ENCODE results near the gene DUT. TPM values are rescaled to one million over a fixed set of nuclear protein-coding genes. Genes with fewer than 3 reads are reported as not detected.
A peak's percentile ranks its signal among the peaks of the same experiment; 100 is the strongest.

The DUT gene
- total RNA-seq (2014; rRNA removed; shearing (Covaris generic)) = 85.9 and 97.0 TPM in 2 replicates

DNA sequence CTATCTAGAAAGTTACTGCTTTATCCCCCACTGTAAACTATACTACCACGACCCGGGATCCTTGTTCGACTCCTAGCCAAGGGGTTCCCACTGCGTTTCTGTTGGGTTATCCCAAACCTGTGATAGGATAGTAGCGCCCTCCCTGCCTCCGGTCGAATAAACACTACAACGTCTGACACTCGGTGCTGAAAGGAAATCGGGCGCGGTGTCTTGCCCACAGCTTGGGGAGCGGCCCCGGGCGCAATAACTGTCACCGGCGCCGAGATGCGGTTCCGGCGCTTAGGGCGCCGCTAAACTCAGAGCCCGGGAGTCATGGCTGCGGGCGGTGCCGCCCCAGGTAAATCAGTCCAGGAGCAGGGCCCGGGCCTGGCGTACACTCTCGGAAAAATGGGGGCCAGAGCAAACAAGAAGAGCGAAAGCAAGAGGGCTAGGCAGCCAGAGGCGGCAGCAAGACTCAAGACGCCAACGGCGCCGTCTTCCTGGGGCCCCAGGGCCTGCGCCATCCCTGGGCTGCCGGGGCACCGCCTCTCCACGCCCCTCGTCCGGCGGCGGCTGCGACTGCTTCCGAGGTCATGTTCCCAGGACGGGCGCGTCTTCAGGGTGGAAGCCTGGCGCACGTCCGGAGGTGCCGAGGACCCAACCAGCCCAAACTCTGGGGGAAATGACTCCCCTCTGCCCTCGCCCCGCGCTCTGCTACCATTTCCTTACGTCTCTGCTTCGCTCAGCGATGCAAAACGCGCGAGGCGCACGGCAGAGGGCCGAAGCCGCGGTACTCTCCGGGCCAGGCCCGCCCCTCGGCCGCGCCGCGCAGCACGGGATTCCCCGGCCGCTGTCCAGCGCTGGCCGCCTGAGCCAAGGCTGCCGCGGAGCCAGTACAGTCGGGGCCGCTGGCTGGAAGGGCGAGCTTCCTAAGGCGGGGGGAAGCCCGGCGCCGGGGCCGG lies at the start of gene DUT:
Gene DUT, plus strand, starts transcription at position 575 of the 941 bp plus-strand sequence. Its CDS starts 87 bp downstream, at position 662.
- no peaks in the 10 kb centered on the region for H3K9me3 ChIP-seq (replicated peaks)
- H3K4me1 ChIP-seq = peaks cover 3% of the 10 kb centered on the region; the same call in 1 of the 2 replicates
- peak within 1 kb of the TSS; percentile 93 for H3K4me3 ChIP-seq
- DNase-seq = peak; percentile 76 to 78
- H3K27ac ChIP-seq = peak within 1 kb of the TSS; percentile 95
- H3K27me3 ChIP-seq = no peaks in the 10 kb centered on the region
- H3K36me3 ChIP-seq = peaks cover 2% of the 10 kb centered on the region; the same call in 1 of the 2 replicates

DNA sequence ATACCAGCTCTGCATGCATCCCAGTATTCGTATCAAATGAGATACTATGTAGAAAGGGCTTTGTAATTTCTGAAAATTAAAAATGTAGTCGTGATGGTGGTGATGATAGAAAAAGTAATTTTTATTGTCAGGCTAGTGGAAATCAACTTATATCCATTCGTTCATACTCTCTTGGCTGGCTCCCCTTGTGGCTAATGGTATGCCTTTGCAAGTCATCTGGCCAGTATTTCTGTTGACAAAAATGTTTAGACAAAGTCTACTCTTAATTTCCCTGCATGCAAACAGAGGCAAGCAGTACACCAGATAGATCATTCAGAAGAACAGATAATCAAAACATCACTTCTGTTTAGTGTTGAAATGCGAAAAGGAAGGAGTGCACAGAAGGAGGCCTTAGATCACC lies 49.6 kb upstream of the DUT start:
- H3K27ac ChIP-seq = no peak overlapping the region
- no peaks in the 10 kb centered on the region for H3K4me1 ChIP-seq
- H3K9me3 ChIP-seq (replicated peaks) = no peaks in the 10 kb centered on the region
- H3K36me3 ChIP-seq = no peaks in the 10 kb centered on the region
- H3K4me3 ChIP-seq = no peak overlapping the region
- H3K27me3 ChIP-seq = peaks cover 5% of the 10 kb centered on the region; the same call in 1 of the 2 replicates
- DNase-seq = no peak

DNA sequence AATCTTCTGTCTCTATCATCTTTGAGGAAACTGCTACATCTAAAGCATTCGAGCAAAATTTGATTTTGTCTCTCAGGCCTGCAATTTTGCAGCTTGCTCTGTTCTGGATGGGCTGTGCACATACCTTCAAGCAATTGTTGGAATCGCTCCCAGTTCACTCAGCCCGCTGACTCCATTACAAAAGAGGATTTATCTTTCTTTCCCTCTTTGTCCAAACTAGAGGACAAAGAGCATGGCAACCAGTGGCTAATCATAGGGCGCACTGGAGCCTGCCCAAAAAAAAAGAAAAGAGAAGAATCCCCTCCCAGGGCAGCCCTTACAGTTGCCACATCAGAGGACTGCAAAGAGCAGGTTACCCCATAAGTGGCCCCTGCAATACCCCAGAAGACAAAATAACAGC lies 49.0 kb upstream of the DUT start:
- H3K4me1 ChIP-seq = no peaks in the 10 kb centered on the region
- H3K27me3 ChIP-seq = peaks cover 5% of the 10 kb centered on the region; the same call in 1 of the 2 replicates
- H3K4me3 ChIP-seq = no peak overlapping the region
- H3K9me3 ChIP-seq (replicated peaks) = no peaks in the 10 kb centered on the region
- H3K36me3 ChIP-seq = no peaks in the 10 kb centered on the region
- no peak overlapping the region for H3K27ac ChIP-seq
- DNase-seq = no peak

DNA sequence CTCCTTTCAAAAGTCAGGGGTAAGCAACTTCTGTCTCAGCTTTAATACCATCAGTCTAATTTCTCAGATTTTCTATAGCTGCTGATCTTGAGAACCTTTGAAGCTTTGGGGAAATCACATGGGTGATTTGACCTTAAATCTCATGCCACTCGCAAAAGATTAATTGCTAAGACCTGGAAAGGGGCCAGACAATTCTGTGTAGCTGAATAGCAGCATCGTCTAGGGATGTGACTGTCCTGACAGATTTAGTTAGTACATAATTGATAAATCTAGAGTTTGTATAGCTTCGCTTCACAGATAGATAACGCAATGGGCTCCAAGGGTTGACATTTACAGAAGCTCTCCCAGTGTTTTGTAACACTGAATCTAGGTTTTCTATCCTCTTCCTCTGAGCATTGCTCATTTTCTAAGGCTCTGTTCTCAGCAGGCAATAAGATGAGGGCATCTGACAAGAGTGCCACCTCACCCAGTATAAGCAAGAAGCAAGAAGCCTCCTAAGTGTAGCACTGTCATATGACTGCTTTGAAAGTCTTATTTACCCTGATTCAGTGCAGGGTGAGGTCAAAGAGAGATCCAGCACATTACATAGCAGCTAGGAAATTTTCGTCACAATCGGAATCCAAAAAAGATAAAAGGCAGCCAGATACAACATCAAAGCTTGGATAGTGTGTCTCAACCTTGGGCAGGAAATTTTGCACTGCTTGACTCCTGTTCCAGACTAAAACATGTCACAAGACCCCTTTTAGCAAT lies 47.7 kb upstream of the DUT start:
- H3K36me3 ChIP-seq = no peaks in the 10 kb centered on the region
- H3K4me1 ChIP-seq = no peaks in the 10 kb centered on the region
- no peaks in the 10 kb centered on the region for H3K9me3 ChIP-seq (replicated peaks)
- H3K27me3 ChIP-seq = peaks cover 5% of the 10 kb centered on the region; the same call in 1 of the 2 replicates
- no peak for DNase-seq
- no peak overlapping the region for H3K4me3 ChIP-seq
- H3K27ac ChIP-seq = no peak overlapping the region

DNA sequence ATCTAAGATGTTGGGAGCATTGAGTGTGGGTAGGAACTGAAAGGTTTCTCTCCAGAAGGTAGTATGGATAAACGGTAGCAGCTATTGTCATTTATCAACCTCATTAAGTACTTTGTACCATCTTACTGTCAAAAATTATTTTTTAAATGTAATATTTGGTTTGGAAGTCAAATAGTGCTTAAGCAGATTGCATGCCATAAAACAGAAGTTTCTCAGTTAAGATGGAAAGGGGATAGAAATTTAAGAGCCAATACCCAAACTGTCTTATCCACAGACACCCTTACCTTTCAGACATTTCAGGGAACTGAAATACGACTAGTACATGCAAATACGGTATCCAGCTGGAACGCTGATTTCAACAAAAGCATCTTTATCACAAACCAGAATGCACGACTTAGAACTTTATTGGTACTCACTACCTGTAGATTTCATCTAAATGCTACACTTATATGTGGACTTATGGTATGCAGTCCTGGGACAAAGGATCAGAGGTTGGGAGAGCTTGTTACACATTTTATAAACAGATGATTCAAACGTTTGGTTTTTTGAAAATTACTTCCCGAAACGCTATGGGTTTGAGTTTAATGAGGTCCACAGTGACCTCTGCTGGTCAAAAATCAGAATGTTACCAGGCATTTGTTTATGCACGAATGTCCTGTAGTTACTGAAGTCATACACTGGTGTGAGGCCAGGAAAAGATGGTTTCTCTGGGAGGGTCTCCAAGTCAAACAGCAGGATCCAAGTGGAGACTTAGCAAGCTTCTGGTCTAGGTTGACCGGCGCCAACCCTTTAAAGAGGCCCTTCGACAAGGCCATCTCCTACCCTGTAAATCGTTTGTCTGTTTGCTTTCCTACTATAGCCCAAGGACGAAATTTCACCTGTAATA lies 45.7 kb upstream of the DUT start:
- peaks cover 5% of the 10 kb centered on the region; the same call in 1 of the 2 replicates for H3K27me3 ChIP-seq
- no peaks in the 10 kb centered on the region for H3K36me3 ChIP-seq
- H3K9me3 ChIP-seq (replicated peaks) = no peaks in the 10 kb centered on the region
- DNase-seq = peak; percentile 22 to 76
- H3K4me3 ChIP-seq = no peak overlapping the region; the same call in 1 of the 2 replicates
- no peak overlapping the region for H3K27ac ChIP-seq
- no peaks in the 10 kb centered on the region for H3K4me1 ChIP-seq

DNA sequence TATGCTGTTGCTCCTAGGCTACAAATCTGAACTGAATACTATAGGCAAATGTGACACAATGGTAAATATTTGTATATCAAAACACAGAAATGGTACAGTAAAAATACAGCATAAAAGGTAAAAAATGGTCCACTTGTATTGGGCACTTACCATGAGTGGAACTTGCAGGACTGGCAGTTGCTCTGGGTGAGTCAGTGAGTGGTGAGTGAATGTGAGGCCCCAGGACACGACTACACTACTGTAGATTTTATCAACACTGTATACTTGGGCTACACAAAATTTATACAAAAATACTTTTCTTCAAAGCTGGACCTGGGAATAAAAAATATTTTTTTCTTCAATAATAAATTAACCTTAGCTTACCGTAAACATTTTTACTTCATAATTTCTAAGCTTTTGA lies 41.6 kb upstream of the DUT start:
- H3K4me1 ChIP-seq = no peaks in the 10 kb centered on the region
- H3K36me3 ChIP-seq = no peaks in the 10 kb centered on the region
- H3K9me3 ChIP-seq (replicated peaks) = no peaks in the 10 kb centered on the region
- no peak overlapping the region for H3K27ac ChIP-seq
- no peak for DNase-seq
- peaks cover 5% of the 10 kb centered on the region; the same call in 1 of the 2 replicates for H3K27me3 ChIP-seq
- H3K4me3 ChIP-seq = no peak overlapping the region

DNA sequence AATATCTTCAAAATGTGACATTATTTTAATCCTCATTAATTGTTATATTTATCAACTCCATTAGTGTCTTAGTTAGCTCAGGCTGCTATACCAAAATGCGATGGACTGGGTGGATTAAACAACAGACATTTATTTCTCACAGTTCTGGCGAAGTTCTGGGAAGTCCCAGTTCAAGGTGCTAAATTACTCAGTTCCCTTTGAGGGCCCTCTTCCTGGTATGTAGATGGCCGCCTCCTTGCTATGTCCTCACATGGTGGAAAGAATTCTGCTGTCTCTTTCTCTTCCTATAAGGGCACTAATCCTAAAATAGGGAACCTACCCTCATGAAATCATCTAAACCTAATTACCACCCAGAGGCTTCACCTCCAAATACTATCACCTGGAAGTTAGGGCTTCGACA lies 38.8 kb upstream of the DUT start:
- Histone ChIP-seq H3K27ac (no peak overlapping the region), H3K27me3 (no peaks in the 10 kb centered on the region), H3K4me1 (no peaks in the 10 kb centered on the region), H3K4me3 (no peak overlapping the region), H3K9me3 (replicated peaks) (no peaks in the 10 kb centered on the region), H3K36me3 (no peaks in the 10 kb centered on the region)
- no peak for DNase-seq

DNA sequence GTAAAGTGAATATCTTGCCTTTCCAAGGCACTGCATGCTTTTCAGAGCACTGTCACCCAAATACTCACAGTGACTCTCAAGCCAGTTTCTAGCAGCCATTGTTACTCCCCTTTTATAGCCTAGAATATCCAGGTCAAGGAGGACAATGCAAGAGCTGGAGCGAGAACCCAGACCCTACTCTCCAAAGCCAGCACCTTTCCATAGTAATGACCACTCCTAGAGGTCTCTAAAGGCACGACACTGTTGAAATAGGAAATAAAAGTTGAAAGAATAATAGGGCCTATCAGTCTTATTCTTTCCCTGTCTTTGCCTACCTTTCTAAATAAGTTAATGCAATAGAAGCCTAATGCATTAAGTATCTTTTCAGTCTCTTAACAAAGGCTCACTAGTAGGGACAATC lies 33.6 kb upstream of the DUT start:
- Histone ChIP-seq H3K36me3 (no peaks in the 10 kb centered on the region), H3K4me1 (no peaks in the 10 kb centered on the region), H3K27me3 (no peaks in the 10 kb centered on the region), H3K27ac (no peak overlapping the region), H3K4me3 (no peak overlapping the region), H3K9me3 (replicated peaks) (no peaks in the 10 kb centered on the region)
- no peak for DNase-seq

DNA sequence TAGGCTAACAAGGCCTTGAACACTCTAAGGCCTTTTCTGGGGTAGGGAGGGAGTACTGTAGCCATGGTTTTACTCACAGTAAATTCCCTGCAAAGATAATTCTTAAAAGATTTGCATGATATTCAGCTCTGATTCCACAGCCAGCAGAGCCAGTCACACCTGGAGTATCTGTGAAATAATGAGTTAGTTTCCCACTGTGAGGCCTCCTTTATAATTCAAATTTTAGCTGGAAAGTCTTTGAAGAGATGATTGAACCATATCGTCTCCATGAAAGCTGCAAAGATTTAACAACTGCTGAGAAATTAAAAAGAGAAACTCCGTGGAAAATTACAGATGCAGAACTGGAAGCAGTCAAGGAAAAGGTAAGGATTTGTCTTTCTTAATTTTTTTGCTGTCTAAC lies 32.3 kb upstream of the DUT start:
- Histone ChIP-seq H3K4me1 (no peaks in the 10 kb centered on the region), H3K36me3 (no peaks in the 10 kb centered on the region), H3K9me3 (replicated peaks) (no peaks in the 10 kb centered on the region), H3K27ac (no peak overlapping the region), H3K4me3 (no peak overlapping the region), H3K27me3 (no peaks in the 10 kb centered on the region)
- no peak for DNase-seq

DNA sequence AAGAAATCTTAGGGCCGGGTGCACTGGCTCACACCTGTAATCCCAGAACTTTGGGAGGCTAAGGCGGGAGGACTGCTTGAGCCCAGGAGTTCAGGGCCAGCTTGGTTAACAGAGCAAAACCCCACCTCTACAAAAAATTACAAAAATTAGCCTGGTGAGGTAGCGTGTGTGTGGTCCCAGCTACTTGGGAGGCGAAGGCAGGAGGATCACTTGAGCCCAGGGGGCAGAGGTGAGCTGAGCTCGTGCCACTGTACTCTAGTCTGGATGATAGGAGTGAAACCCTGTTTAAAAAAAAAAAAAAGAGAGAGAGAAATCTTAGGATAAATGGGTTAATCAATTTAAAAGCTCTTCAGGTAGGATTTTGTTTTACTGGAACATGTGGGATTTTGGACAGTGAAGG lies 31.2 kb upstream of the DUT start:
- DNase-seq = no peak
- no peak overlapping the region for H3K27ac ChIP-seq
- no peaks in the 10 kb centered on the region for H3K9me3 ChIP-seq (replicated peaks)
- H3K36me3 ChIP-seq = no peaks in the 10 kb centered on the region
- no peaks in the 10 kb centered on the region for H3K4me1 ChIP-seq
- H3K4me3 ChIP-seq = no peak overlapping the region
- H3K27me3 ChIP-seq = no peaks in the 10 kb centered on the region

DNA sequence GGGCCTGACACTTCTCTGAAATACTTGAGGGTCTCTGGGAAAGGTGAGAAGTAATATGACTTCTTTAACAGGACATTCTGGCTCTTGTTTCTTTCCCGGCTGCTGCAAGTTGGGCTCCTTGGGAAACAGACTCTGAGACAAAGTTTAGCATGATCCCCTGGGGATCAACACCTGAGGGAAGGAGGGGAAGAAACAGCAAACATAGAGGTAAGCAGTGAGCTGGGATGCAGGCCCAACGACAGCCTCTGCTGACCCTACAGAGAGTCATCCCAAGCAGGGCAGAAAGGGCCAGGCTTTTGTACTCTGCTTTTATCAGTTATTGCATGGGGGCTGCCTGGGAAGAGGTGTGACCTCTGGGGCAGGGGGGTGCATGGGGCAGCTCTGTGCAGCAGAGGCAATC lies 26.8 kb upstream of the DUT start:
- Histone ChIP-seq H3K4me1 (no peaks in the 10 kb centered on the region), H3K4me3 (no peak overlapping the region), H3K9me3 (replicated peaks) (no peaks in the 10 kb centered on the region), H3K36me3 (no peaks in the 10 kb centered on the region), H3K27me3 (no peaks in the 10 kb centered on the region), H3K27ac (no peak overlapping the region)
- no peak for DNase-seq

DNA sequence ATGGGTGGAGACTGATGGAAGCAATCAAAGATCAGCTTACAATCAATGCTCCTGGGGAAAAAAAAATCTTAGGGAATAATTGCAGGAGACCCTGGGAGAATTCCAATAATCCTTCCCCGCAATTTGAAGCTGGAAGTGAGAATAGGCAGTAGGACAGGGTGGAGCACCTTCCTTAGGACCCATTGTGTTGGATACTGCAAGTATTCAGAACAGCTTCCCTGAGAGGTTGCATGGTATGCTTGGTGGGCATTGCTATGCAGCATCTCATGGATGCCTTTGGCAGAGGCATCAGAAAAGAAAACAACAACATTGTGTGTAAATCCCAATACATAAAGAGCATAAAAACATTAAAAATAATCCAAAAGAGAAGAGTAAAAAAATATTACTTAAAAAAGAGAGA lies 24.6 kb upstream of the DUT start:
- H3K4me3 ChIP-seq = no peak overlapping the region
- H3K4me1 ChIP-seq = no peaks in the 10 kb centered on the region
- no peaks in the 10 kb centered on the region for H3K9me3 ChIP-seq (replicated peaks)
- DNase-seq = no peak
- no peak overlapping the region for H3K27ac ChIP-seq
- H3K27me3 ChIP-seq = no peaks in the 10 kb centered on the region
- H3K36me3 ChIP-seq = no peaks in the 10 kb centered on the region

DNA sequence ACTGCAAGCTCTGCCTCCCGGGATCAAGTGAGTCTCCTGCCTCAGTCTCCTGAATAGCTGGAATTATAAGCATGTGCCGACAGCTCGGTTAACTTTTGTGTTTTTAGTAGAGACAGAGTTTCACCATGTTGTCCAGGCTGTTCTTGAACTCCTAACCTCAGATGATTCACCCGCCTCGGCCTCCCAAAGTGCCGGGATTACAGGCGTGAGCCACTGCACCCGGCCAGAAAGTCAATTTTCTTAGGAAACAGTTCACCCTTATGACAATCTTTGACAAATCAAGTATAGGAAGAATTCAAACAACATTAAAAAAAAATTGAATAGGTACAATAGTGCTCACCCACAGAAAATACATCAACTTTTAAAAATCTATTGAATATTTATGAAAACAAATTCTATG lies 23.6 kb upstream of the DUT start:
- H3K27me3 ChIP-seq = no peaks in the 10 kb centered on the region
- no peaks in the 10 kb centered on the region for H3K4me1 ChIP-seq
- no peak for DNase-seq
- no peaks in the 10 kb centered on the region for H3K9me3 ChIP-seq (replicated peaks)
- H3K36me3 ChIP-seq = no peaks in the 10 kb centered on the region
- H3K4me3 ChIP-seq = no peak overlapping the region
- H3K27ac ChIP-seq = no peak overlapping the region

DNA sequence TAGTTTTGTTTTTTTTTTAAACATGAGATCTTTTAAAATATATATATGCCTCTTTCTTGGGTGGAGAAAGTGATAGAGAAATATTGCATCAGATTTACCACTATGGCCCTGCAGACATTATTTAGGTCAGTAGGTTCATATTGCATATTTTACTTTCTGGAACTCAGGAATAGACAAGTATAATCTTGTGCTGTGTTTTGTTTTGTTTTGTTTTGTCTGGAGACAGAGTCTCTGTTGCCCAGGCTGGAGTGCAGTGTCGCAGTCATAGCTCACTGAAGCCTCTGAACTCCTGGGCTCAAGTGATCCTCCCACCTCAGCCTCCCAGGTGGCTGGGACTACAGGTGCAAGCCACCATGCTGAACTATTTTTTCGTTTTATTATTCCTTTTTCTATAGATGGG lies 21.5 kb upstream of the DUT start:
- H3K36me3 ChIP-seq = no peaks in the 10 kb centered on the region
- H3K27ac ChIP-seq = no peak overlapping the region
- no peaks in the 10 kb centered on the region for H3K9me3 ChIP-seq (replicated peaks)

More for the DNA sequence above, 21.5 kb upstream of the DUT start:
- Histone ChIP-seq H3K27me3 (no peaks in the 10 kb centered on the region), H3K4me1 (no peaks in the 10 kb centered on the region), H3K4me3 (no peak overlapping the region)
- no peak for DNase-seq
